CD4-positive, alpha-beta T cell treated with Interferon gamma for 1 hour (primary cell): ENCODE measurements around the gene SVOPL.
"Not testable (repeated sequence)": the region's sequence is repeated elsewhere in the genome, so short reads cannot be mapped to it uniquely, and the experiment has no call there.

Source experiments
- DNase-seq: peaks from one replicate; pipeline ENCODE4 v3.0.0-alpha.2; 2020

Gene SVOPL

GRCh38 chr7:138698281-138698680 lies 2.9 kb downstream of the SVOPL start:
- DNase-seq = no peak

DNA sequence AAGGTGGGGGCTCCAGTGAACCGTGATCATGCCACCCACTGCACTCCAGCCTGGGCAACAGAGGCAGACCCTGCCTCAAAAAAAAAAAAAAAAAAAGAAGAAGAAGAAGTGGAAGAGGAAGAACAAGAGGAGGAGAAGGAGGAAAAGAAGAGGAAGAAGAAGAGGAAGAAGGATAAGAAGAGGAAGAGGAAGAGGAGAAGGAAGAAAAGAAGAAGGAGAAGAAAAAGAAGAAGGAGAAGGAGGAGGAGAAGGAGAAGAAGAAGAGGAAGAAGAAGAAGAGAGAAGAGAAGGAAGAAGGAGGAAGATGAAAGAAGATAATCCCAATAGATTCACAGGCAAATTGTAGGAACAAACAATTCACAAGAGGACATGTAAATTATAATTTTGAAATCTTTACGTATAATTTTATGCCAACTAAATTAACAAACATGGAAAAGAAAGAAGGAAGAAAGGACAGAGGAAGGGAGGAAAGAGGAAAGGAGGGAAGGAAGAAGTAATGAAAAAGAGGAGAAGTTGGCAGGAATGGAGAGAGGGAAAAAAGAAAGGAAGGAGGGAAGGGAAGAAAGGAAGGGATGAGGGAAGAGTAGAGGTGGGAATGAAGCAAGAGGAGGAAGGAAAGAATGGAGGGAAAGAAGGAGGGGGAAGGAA lies 3.5 kb downstream of the SVOPL start:
- no peak for DNase-seq

- not testable (repeated sequence) for DNase-seq
Measured at GRCh38 chr7:138695776-138696175, 5.4 kb downstream of the SVOPL start.

DNA sequence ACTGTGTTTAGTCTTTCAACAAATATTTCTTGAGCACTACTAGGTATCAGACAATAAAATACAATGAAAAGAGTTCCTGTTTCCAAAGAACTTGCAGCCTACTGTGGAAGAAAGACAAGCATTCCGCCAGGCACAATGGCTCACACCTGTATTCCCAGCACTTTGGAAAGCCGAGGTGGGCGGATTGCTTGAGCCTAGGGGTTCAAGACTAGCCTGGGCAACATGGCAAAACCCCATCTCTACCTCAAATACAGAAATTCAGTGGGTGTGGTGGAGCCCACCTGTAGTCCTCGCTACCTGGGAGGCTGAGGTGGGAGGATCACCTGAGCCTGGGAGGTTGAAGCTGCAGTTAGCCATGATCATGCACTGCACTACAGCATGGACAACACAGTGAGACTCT lies 6.1 kb downstream of the SVOPL start:
- no peak for DNase-seq

- no peak for DNase-seq
Measured at GRCh38 chr7:138691178-138691577, 10.0 kb downstream of the SVOPL start.

- no peak for DNase-seq
Measured at GRCh38 chr7:138690495-138690894, 10.7 kb downstream of the SVOPL start.

- DNase-seq = not testable (repeated sequence)
Measured at GRCh38 chr7:138688037-138688436, 13.1 kb downstream of the SVOPL start.

GRCh38 chr7:138684340-138684739 lies 16.8 kb downstream of the SVOPL start:
- no peak for DNase-seq

- no peak for DNase-seq
Measured at GRCh38 chr7:138679793-138680192, 21.4 kb downstream of the SVOPL start.

GRCh38 chr7:138670594-138670993 lies 30.6 kb downstream of the SVOPL start:
- DNase-seq = no peak

GRCh38 chr7:138669364-138669763 lies 31.8 kb downstream of the SVOPL start:
- no peak for DNase-seq

DNA sequence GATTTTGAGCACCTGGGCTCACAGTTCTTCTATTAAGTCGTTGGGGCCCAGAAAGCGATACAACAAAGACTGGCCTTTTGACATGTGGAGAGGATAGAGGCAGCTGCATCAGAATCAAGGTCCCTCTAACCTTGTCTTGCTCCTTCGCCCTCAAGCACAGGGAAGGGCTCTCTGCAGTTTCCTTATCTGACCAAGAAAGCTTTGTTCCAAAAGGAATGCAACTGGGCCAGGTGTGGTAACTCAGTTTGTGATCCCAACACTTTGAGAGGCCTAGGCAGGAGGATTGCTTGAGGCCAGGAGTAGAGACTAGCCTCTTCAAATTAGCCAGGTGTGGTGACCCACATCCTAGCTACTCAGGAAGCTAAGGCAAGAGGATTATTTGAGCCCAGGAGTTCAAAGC lies 32.2 kb downstream of the SVOPL start:
- DNase-seq = no peak

DNA sequence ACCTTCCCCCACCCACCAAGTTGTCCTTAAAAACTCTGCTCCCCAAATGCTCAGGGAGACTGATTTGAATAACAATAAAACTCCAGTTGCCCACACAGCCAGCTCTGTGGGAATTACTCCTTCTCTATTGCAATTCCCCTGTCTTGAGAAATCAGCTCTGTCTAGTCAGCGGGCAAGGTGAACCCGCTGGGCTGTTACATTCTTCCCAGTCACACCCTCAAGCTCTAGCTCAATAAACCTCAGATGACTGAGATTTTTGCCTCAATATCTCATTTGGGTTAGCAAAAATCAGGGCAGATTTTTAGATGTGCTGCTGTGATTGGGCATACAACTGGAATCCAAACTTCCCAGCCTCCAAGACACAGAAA lies 32.9 kb downstream of the SVOPL start:
- DNase-seq = no peak

GRCh38 chr7:138667535-138668228 lies 33.5 kb downstream of the SVOPL start:
- no peak for DNase-seq

DNA sequence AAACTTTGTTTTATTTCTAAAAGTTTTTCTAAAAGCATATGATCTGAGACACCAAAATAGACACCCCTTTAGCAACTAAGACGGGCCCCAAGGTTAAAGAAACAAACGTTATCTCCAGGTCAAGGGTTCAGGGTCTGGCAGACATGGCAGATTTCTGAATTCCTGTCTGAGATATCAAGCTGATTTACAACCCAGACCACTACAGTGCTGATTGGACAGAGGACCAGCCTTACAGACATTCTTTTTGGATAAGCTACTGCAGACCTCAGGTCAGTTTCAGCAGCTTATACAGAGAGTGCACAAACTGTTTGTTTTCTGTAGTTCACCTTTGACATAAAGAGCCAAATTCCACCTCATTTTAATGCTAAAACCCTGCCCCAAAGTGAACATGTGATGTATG lies 34.8 kb downstream of the SVOPL start:
- DNase-seq = no peak

DNA sequence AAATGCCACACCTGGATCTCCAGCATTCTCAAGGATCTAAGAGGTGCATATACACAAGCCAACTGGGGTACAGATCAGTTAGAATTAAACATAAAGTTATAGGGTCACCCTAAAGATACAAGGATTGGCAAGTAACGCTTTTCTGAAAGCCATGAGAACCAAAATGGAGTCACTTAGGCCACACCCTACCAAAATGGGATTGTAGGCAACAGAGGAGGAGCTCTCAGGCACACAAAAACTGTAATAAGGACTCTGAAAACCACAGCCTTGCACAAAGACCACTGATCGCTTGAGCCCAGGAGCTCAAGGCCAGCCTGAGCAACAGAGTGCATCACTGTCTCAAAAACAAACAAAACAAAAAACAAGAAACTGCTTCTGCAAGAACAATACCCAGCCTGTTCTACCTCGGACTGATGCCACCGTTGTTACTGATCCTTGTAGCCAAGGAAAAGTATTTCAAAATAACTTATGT lies 35.5 kb downstream of the SVOPL start:
- no peak for DNase-seq

- DNase-seq = no peak
Measured at GRCh38 chr7:138665249-138665648, 35.9 kb downstream of the SVOPL start.

- no peak for DNase-seq
Measured at GRCh38 chr7:138663725-138664710, 37.1 kb downstream of the SVOPL start.

GRCh38 chr7:138662991-138663320 lies 38.2 kb downstream of the SVOPL start:
- no peak for DNase-seq

- no peak for DNase-seq
Measured at GRCh38 chr7:138662076-138662990, 38.8 kb downstream of the SVOPL start.

GRCh38 chr7:138661069-138661635 lies 40.0 kb downstream of the SVOPL start:
- no peak for DNase-seq

GRCh38 chr7:138658889-138659288 lies 42.3 kb downstream of the SVOPL start:
- DNase-seq = no peak
